HG02763 (cell line): Measurements from ENCODE around the gene SLC44A1.

Source experiments
- ATAC-seq: cut with Tn5 transposase; IDR thresholded peaks from one replicate; pipeline ENCODE4 v1.9.1; 2021; ENCODE audit warnings: mild to moderate bottlenecking, moderate library complexity; ENCODE audit not compliant: unreplicated experiment

Gene SLC44A1

GRCh38 chr9:105244003-105244733, at the start of gene SLC44A1:
SLC44A1 (plus strand) TSS chr9:105244651; CDS start chr9:105244869, 218 bp downstream.
- peak; percentile 89 for ATAC-seq

- no peak for ATAC-seq
These were observed 49.2 kb upstream of the SLC44A1 start for GRCh38 chr9:105195259-105195658.

GRCh38 chr9:105198023-105198422, 46.4 kb upstream of the SLC44A1 start:
- ATAC-seq: no peak

GRCh38 chr9:105198865-105199264, 45.6 kb upstream of the SLC44A1 start:
- ATAC-seq: no peak

GRCh38 chr9:105204416-105204815, 40.0 kb upstream of the SLC44A1 start:
- ATAC-seq: no peak

- no peak for ATAC-seq
These were observed 38.5 kb upstream of the SLC44A1 start for GRCh38 chr9:105205787-105206495.

GRCh38 chr9:105206496-105206820, 38.0 kb upstream of the SLC44A1 start:
- ATAC-seq: no peak

GRCh38 chr9:105206821-105207699, 37.4 kb upstream of the SLC44A1 start:
- no peak for ATAC-seq

- no peak for ATAC-seq
These were observed 27.8 kb upstream of the SLC44A1 start for GRCh38 chr9:105216440-105217178.

GRCh38 chr9:105218673-105219072, 25.8 kb upstream of the SLC44A1 start:
- no peak for ATAC-seq

GRCh38 chr9:105219291-105219805, 25.1 kb upstream of the SLC44A1 start:
- no peak for ATAC-seq

- no peak for ATAC-seq
These were observed 24.0 kb upstream of the SLC44A1 start for GRCh38 chr9:105220451-105220850.

- ATAC-seq: no peak
These were observed 20.8 kb upstream of the SLC44A1 start for GRCh38 chr9:105223544-105224140.

GRCh38 chr9:105226055-105226454, 18.4 kb upstream of the SLC44A1 start:
- no peak for ATAC-seq

- no peak for ATAC-seq
These were observed 12.2 kb upstream of the SLC44A1 start for GRCh38 chr9:105232207-105232606.

- no peak for ATAC-seq
These were observed 10.6 kb upstream of the SLC44A1 start for GRCh38 chr9:105233873-105234272.

- no peak for ATAC-seq
These were observed 8.2 kb upstream of the SLC44A1 start for GRCh38 chr9:105236261-105236660.

GRCh38 chr9:105237246-105237645, 7.2 kb upstream of the SLC44A1 start:
- ATAC-seq: no peak

- no peak for ATAC-seq
These were observed 6.1 kb upstream of the SLC44A1 start for GRCh38 chr9:105238302-105238701.

- no peak for ATAC-seq
These were observed 3.0 kb upstream of the SLC44A1 start for GRCh38 chr9:105241356-105242043.
